Cardiac fibroblast (primary cell): Measurements from ENCODE around the gene RFNG.

Source experiments
- DNase-seq, 2 donors: peaks; one replicate each; pipeline versions ENCODE4 v3.0.0 to v3.0.0-alpha.2; 2010; ENCODE audit warnings: low read depth in 2 of 2
- H3K4me3 ChIP-seq, 2 donors: replicated peaks in 1 of 2; 1 replicate in 1 of 2; 2 replicates in 1 of 2; pipeline ENCODE4 v1.5.1; 2011; ENCODE audit warnings: low read depth in 2 of 2, low read length in 2 of 2, mild to moderate bottlenecking in 2 of 2, moderate library complexity in 1 of 2
- TF ChIP-seq, protein P1 (sequence below): IDR thresholded peaks from one replicate; pipeline ENCODE4 v1.5.1; 2011; ENCODE audit warnings: low read depth, mild to moderate bottlenecking, low read length, inconsistent platforms

Gene RFNG

DNA sequence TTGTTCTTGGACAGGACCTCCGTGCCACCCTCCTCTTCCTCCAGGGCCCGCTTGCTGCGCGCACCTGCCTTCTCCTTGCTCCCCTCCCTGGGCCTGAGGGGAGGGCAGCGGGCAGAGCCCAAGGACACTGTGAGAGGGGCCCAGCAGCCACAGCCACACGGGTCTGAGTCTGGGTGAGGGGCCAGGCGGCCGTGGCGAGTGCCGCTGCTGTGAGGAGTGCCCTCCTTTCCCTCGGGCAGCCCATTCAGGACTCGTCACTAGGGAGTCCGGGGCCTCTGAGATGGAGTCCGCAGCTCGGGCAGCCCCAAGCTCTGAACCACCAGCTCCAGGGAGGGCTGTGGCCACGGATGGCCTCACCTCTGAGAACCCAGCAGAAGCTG is 8.4 kb upstream of the RFNG start:
- TF ChIP-seq, protein P1, sequence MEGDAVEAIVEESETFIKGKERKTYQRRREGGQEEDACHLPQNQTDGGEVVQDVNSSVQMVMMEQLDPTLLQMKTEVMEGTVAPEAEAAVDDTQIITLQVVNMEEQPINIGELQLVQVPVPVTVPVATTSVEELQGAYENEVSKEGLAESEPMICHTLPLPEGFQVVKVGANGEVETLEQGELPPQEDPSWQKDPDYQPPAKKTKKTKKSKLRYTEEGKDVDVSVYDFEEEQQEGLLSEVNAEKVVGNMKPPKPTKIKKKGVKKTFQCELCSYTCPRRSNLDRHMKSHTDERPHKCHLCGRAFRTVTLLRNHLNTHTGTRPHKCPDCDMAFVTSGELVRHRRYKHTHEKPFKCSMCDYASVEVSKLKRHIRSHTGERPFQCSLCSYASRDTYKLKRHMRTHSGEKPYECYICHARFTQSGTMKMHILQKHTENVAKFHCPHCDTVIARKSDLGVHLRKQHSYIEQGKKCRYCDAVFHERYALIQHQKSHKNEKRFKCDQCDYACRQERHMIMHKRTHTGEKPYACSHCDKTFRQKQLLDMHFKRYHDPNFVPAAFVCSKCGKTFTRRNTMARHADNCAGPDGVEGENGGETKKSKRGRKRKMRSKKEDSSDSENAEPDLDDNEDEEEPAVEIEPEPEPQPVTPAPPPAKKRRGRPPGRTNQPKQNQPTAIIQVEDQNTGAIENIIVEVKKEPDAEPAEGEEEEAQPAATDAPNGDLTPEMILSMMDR, result no peak
- no peak overlapping the region for H3K4me3 ChIP-seq
- DNase-seq, result no peak

DNA sequence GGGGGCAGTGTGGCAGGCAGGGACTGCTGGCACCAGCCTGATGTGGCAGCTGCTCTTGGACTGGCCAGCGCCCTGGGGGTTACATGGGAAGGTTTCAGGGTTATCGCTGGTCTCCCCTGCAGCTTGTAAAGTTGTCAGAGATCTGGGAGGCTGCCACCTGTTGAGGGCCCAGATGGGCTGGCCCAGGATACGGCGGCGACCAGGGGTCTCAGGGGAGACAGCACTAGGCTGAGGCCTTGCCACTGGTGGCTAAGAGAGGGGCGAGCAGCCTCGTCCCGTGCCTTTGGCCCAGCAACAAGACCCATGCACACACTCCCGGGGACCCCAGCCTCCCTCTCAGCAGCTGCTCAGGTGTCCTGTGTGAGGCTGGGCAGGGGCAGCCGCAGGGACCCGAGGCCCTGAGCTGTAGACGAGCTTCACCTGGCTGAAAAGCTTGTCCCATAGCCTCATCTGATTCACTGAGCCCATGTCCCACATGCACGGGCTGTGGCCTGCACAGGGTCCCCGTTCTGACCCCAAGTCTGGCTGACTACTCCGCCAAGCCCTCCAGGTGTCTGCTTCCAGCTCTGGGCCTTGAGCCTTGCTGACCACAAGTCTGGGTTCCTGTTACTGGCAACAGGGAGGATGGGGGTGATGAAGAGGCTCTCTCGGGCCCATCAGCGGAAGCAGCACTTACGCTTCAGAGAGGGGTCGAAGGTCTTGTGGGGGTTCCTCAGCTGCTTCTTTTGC is 7.8 kb upstream of the RFNG start:
- TF ChIP-seq, protein P1, result no peak
- H3K4me3 ChIP-seq, result no peak overlapping the region
- no peak for DNase-seq

DNA sequence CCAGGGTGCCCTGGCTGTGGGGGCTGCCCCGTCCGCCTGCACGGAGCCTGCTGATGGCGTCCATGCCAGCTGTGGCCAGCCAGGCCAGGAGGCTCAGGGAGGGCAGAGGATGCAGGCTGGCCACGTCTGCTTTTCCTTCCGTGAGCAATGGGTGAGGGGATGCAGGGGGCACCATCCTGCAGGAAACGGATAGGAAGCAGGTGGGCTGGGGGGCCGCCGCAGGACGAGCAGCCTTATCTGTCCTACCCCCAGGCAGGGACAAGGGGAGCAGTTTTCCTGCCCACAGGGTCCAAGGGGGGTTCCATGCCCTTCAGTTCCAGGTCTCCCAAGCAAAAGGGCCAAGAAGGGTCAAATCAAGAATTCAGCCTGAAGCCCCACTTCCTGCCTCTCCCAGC is 7.2 kb upstream of the RFNG start:
- TF ChIP-seq, protein P1, result no peak
- DNase-seq, result no peak
- H3K4me3 ChIP-seq, result no peak overlapping the region

DNA sequence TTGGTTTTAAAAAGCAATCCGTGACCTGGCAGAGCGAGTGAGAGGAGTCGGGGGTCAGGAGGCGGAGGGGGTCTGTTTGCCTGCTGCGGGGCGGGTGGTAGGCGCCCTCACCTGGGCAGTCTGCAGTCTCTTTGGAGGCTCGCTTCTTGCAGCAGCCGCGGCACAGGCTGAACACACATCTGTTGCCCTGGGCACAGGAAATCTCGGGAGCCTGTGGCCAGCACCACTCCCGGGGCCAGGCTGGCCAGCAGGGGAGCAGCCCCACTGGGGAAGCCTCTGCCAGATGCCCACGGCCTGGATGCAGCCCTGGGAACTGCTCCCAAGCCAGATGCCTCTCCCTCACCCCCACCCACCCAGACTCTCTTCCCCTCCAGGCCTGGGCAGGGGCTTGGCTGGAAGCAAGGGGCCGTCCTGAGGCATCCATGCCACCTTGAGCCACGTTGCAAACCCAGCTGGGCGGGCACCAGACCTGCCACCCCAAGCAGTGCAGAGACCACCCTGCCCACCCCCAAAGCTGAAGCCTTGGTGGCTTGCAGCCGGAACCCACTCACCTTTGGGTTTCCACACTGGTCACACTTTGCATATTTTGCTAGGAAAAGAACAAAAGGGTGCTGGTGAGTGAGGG is 6.7 kb upstream of the RFNG start:
- no peak for DNase-seq
- no peak overlapping the region for H3K4me3 ChIP-seq
- TF ChIP-seq, protein P1, result no peak

DNA sequence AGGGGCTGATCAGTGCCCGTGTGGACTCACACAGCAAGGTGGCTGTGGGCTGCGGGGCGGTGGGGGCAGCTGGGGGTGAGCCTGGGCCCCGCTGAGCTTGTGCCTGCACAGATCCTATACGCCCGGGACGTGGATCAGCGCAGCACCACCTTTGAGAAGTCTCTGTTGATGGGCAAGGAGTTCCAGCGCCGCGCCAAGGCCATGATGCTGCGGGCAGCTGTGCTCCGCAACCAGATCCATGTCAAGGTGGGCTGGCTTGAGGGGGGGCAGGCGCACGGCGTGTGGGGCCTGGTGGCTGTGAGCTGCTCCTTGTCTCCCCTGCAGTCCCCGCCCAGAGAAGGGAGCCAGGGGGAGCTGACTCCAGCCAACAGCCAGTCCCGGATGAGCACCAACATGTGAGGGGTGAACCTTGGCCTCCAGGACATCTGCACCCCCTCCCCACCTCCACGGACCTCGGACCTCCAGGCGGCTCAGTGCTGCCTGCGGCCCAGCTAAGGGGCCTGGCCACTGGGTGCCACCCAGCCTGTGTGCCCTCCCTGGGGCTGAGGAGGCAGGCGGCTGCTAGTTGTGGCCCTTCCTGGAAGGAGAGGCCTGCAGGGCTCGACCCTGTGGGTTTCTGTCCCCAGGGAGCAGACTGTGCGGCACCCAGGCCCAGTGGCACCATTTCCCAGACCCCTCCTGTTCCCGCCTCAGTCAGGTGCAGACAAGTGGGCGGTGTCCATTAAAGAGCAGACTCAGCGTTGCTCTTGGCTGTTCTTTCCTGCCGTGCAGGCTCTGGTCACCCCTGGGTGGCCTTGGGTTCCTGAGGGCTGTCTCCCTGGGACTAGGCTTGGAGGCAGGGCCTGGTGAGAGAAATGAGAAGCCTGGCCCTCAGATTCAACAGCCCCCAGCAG is 5.4 kb upstream of the RFNG start:
- no peak overlapping the region for H3K4me3 ChIP-seq
- TF ChIP-seq, protein P1, result no peak
- DNase-seq, result no peak

DNA sequence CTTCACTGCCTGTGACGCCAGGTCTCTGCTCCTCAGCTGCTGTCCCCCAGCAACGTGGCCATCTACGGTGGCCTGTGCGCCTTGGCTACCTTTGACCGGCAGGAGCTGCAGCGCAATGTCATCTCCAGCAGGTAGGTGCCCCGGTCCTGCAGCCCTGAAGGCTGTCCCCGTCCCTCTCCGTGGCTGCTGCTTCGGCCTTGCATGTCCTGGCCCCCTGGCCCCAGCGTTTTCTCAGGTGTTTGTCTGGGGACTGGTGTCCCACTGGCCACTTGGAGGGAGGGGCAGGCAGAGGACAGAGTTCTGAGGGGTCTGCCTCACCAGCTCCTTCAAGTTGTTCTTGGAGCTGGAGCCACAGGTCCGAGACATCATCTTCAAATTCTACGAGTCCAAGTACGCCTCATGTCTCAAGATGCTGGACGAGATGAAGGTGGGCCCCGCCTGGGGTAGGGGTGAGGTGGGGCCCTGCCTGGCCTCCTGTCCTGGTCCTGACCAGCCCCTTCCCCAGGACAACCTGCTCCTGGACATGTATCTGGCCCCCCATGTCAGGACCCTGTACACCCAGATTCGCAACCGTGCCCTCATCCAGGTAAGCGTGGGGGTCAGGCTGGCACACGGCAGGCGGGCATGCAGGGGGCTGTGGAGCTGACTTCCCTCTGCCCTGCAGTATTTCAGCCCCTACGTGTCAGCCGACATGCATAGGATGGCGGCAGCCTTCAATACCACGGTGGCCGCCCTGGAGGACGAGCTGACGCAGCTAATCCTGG is 4.5 kb upstream of the RFNG start:
- H3K4me3 ChIP-seq, result no peak overlapping the region
- no peak for DNase-seq
- TF ChIP-seq, protein P1, result no peak
